Activated CD4-positive, alpha-beta memory T cell treated with anti-CD3 and anti-CD28 coated beads for 36 hours (primary cell): ENCODE results near the gene GRIN3B. TPM values are rescaled to one million over a fixed set of nuclear protein-coding genes. Genes with fewer than 3 reads are reported as not detected.

Experiments
- CTCF ChIA-PET: fragments of 350-600 bp; sonication (Branson Sonifier 250); formaldehyde crosslinking; loops from one replicate; lab custom pipeline; 2021; ENCODE audit warnings: antibody characterized with exemption, inconsistent platforms; lab: Charles Lee
- POLR2A ChIA-PET: fragments of 350-600 bp; sonication (Branson Sonifier 250); formaldehyde crosslinking; loops from one replicate; lab custom pipeline; 2021; ENCODE audit warnings: antibody characterized with exemption; lab: Charles Lee
- DNase-seq: peaks from one replicate; pipeline ENCODE4 v3.0.0-alpha.2; 2020
- H3K27ac Mint-ChIP-seq: one replicate; pipeline ENCODE4 v1.8.0; 2021; ENCODE audit warnings: mixed read lengths
- H3K27me3 Mint-ChIP-seq: one replicate; pipeline ENCODE4 v1.8.0; 2021; ENCODE audit warnings: mixed read lengths
- H3K36me3 Mint-ChIP-seq: one replicate; pipeline ENCODE4 v1.8.0; 2021; ENCODE audit warnings: mixed read lengths
- H3K4me1 Mint-ChIP-seq: one replicate; pipeline ENCODE4 v1.8.0; 2021; ENCODE audit warnings: low read depth, mixed read lengths
- H3K4me3 Mint-ChIP-seq: one replicate; pipeline ENCODE4 v1.8.0; 2021; ENCODE audit warnings: mild to moderate bottlenecking, mixed read lengths
- H3K9me3 Mint-ChIP-seq: one replicate; pipeline ENCODE4 v1.8.0; 2021; ENCODE audit warnings: mixed read lengths
- intact Hi-C: fragments of 100-400 bp; cut with micrococcal nuclease; formaldehyde crosslinking; loops from one replicate; pipeline ENCODE4 v1.15.1; 2023
- total RNA-seq, 2 experiments: library from RNA; stranded (reverse); gene quantifications; one replicate each; pipeline ENCODE4 v1.2.3, GENCODE V29; 2021

GRIN3B gene
- total RNA-seq, 2 experiments from 2014 or later, result not detected

DNA sequence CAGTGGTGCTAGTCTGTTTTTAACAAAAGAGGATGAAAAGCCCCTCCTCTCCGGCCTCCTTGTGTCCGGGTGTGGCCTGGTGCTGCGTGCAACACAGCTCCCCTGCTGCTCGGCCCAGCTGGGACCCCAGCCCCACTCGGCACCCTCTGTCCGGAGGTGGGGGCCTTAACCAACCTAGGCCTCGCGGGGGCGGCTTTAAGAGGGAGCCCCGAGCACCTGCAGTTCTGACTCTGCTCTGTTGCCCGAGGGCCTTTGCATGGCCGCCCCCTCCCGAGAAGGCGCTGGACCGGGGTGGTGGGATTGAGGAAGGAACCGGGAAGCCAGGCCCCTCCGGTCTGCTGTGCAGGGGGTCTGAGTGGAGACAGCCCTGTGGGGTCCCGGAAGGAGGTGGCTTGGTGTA lies 5.7 kb upstream of the GRIN3B start:
- H3K4me3 Mint-ChIP-seq, result no peak overlapping the region
- DNase-seq, result no peak
- no peak overlapping the region for H3K27ac Mint-ChIP-seq
- peaks cover 10% of the 10 kb centered on the region for H3K4me1 Mint-ChIP-seq
- POLR2A ChIA-PET, result no interaction called here
- no peaks in the 10 kb centered on the region for H3K9me3 Mint-ChIP-seq
- H3K27me3 Mint-ChIP-seq, result peaks cover 21% of the 10 kb centered on the region
- H3K36me3 Mint-ChIP-seq, result peaks cover 9% of the 10 kb centered on the region
- intact Hi-C loops, result no loop called here
- CTCF ChIA-PET, result no interaction called here

DNA sequence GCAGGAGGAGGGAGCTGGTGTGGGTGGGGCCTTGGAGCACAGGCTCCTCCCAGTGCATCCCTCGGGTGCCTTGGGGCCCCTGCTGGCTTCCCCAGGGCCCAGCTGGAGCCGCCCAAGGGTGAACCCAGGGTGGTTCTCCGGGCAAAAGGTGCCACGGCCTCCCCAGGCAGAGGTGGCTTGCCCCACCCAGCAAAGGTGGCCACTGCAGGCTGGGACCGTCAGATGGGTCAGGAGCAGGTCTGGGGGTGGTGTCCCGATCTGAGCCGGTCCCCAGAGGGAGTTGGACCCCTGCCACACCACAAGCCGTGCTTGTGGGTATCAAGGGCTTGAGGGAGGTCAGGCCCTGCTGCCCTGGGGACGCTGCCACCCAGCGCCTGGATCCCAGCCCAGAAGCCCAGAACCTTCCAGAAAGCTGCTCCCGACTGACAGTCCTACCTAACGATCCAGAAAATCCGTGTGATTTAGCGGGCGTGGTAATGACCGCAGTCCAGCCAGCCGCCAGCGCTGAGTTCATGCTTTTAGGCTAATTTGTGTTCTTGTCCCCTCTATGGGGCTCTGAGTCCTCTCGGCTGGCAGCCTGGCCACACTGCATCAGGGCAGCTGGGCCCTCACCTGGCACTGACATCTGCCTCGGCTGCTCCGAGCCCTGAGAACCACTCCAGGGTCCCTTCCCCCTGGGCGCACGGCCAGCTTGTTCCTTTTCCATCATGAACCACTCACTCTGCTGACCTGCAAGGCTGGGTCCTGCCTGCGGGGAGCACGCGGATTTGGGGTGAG lies 5.0 kb upstream of the GRIN3B start:
- Mint-ChIP-seq H3K4me1 (peaks cover 10% of the 10 kb centered on the region), H3K27ac (no peak overlapping the region), H3K36me3 (peaks cover 9% of the 10 kb centered on the region), H3K9me3 (no peaks in the 10 kb centered on the region), H3K4me3 (no peak overlapping the region), H3K27me3 (peaks cover 23% of the 10 kb centered on the region)
- ChIA-PET CTCF (interaction anchor here (0.9 kb wide), 1 partner anchor 274 kb away, joined by 3 read pairs; the partner anchor contains the start of gene CIRBP), POLR2A (interaction anchor here (0.6 to 1.0 kb wide), 2 partner anchors 11 to 295 kb away, joined by 3 to 4 read pairs; partner anchors contain the start of gene WDR18)
- no peak for DNase-seq
- intact Hi-C loops, result no loop called here

DNA sequence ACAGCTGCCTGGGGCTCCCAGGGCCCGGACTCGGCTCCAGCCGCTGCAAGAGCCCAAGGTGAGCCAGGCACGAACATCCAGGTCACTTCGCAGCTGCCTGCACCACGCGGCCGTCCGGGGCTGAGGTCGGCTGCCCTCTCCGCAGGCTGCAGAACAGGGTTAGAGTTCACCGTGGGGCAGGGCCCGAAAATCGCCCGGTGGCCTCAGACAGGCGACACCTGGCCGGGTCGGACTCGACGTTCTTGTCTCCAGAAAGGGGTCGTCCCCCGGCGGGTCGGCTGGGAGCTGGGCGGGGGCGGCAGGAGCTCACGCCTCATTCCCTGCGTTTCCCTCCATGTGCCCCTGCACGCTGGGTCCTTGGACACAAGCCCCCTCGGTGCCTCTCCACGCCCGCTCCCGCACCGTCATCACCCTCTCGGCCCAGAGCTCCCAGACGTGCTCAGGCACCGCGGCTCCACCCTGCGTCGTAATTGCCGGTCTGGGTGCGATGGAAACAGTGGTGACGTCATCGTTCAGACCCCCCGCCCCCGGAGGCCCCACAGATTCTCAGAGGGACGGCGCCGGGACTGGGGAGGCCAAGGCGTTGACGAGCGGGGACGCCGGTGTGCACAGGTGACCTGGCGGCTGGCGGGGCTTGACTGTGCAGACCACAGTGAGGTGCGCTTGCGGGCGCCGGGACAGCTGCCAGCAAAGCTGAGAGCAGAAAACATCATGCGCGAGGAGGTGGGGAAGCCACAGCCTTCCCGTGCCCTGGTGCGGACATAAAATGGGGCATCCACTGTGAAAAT lies 4.0 kb upstream of the GRIN3B start:
- Mint-ChIP-seq H3K27ac (peak overlapping the region; percentile 8), H3K4me1 (peaks cover 12% of the 10 kb centered on the region), H3K36me3 (peaks cover 6% of the 10 kb centered on the region), H3K9me3 (no peaks in the 10 kb centered on the region), H3K4me3 (peak overlapping the region; percentile 46), H3K27me3 (peaks cover 26% of the 10 kb centered on the region)
- intact Hi-C loops, result no loop called here
- POLR2A ChIA-PET, result interaction anchor here (0.5 to 1.0 kb wide), 2 partner anchors 12 to 51 kb away, joined by 3 to 4 read pairs; partner anchors contain the start of gene WDR18
- peak; percentile 82 for DNase-seq
- CTCF ChIA-PET, result interaction anchor here (0.5 to 2.8 kb wide), 4 partner anchors 99 to 316 kb away, joined by 3 to 8 read pairs (median 3); partner anchors contain the start of genes CIRBP and POLR2E

DNA sequence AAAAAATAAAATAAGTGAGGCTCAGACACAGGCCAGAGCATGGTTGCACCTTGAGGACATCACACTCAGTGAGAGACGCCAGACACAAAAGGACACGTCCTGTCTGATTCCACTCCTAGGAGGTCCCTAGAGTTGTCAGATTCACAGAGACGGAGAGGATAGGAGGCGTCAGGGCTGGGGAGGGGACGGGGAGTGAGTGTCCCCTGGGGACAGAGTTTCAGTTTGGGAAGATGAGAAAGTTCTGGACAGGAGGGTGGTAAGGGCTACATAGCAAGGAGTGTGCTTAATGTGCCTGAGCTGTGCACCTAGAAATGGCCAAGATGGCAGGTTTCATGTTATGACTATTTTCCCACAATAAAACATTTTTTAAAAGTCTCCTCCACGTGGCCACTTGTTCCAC lies 2.2 kb upstream of the GRIN3B start:
- Mint-ChIP-seq H3K27ac (peak overlapping the region; percentile 3), H3K4me1 (peaks cover 15% of the 10 kb centered on the region), H3K9me3 (no peaks in the 10 kb centered on the region), H3K36me3 (peaks cover 3% of the 10 kb centered on the region), H3K4me3 (no peak overlapping the region), H3K27me3 (peaks cover 31% of the 10 kb centered on the region)
- ChIA-PET CTCF (interaction anchor here (1.2 to 2.8 kb wide), 2 partner anchors 9 to 135 kb away, joined by 3 to 8 read pairs; no protein-coding TSS in a partner anchor), POLR2A (no interaction called here)
- no peak for DNase-seq
- intact Hi-C loops, result no loop called here

DNA sequence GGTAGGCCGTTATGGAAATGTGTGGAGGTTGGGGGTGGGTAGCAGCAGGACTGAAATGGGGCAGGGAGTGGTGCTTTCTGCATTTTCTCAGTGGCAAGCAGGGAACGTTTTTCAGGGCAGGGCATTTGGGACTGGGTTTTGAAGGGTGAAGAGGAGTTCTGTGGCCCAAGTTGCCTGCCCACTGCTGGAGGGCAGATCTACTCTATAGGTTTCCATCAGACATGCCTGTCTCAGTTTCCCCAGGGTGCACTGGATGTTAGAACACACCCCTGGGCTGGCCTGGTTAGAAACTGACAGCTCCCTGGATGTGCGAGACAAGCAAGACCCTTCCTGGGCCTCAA lies 870 bp upstream of the GRIN3B start:
- ChIA-PET POLR2A (interaction anchor here (1.2 kb wide), 1 partner anchor 16 kb away, joined by 3 read pairs; no protein-coding TSS in a partner anchor), CTCF (interaction anchor here (1.2 to 1.5 kb wide), 2 partner anchors 10 to 15 kb away, joined by 3 read pairs; partner anchors contain the start of gene WDR18)
- intact Hi-C loops, result no loop called here
- no peak for DNase-seq
- H3K4me3 Mint-ChIP-seq, result no peak overlapping the region
- H3K27ac Mint-ChIP-seq, result no peak overlapping the region
- H3K36me3 Mint-ChIP-seq, result peaks cover 3% of the 10 kb centered on the region
- H3K9me3 Mint-ChIP-seq, result no peaks in the 10 kb centered on the region
- H3K4me1 Mint-ChIP-seq, result peaks cover 15% of the 10 kb centered on the region
- peaks cover 31% of the 10 kb centered on the region for H3K27me3 Mint-ChIP-seq

DNA sequence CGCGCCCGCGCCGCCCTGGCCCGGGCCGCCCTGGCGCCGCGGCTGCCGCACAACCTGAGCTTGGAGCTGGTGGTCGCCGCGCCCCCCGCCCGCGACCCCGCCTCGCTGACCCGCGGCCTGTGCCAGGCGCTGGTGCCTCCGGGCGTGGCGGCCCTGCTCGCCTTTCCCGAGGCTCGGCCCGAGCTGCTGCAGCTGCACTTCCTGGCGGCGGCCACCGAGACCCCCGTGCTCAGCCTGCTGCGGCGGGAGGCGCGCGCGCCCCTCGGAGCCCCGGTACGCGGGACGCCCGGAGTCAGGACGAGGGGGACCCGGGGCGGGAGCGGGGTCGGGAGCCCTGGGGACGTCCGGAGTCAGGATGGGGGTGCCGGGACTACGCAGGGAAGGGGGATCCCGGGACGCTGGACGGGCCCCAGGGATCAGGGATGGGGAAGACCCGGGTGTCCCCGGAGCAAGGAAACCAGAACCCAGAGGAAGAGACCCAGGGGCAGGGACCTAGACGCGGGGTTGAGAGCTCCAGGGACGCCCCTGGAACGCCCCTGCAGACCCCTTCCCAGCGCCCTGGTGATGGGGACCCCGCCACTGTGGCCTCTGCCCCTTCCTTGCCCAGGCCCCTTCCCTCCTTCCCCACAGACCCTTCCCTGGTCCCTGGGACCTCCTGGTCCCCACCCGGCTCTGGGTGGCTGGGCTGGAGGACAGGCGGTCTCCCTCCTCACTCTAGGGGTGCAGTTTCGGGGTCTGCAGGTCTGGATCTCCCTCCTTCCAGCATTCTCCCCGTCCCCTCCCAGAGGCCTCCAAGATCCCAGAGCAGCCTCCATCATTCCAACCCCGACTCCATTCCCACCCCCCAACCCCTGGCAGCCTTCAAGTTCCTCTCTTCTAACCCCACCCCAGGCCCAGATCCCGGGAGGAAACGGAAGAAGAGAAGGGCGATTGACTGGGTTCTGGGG lies 645 bp downstream of the GRIN3B start:
- no peak for DNase-seq
- peaks cover 3% of the 10 kb centered on the region for H3K36me3 Mint-ChIP-seq
- H3K9me3 Mint-ChIP-seq, result no peaks in the 10 kb centered on the region
- intact Hi-C loops, result loop anchor here (1.0 to 2.0 kb wide), 3 partner anchors 20 to 240 kb away; partner anchors contain the start of genes ATP5F1D, RNU6-2 and TMEM259
- ChIA-PET CTCF (interaction anchor here (0.5 to 1.6 kb wide), 8 partner anchors 24 to 243 kb away, joined by 3 to 6 read pairs (median 3); partner anchors contain the start of gene CFD), POLR2A (interaction anchor here (0.9 to 1.0 kb wide), 2 partner anchors 12 to 79 kb away, joined by 3 read pairs; no protein-coding TSS in a partner anchor)
- H3K27me3 Mint-ChIP-seq, result peaks cover 31% of the 10 kb centered on the region
- no peak overlapping the region for H3K4me3 Mint-ChIP-seq
- no peak overlapping the region for H3K27ac Mint-ChIP-seq
- H3K4me1 Mint-ChIP-seq, result peaks cover 15% of the 10 kb centered on the region

DNA sequence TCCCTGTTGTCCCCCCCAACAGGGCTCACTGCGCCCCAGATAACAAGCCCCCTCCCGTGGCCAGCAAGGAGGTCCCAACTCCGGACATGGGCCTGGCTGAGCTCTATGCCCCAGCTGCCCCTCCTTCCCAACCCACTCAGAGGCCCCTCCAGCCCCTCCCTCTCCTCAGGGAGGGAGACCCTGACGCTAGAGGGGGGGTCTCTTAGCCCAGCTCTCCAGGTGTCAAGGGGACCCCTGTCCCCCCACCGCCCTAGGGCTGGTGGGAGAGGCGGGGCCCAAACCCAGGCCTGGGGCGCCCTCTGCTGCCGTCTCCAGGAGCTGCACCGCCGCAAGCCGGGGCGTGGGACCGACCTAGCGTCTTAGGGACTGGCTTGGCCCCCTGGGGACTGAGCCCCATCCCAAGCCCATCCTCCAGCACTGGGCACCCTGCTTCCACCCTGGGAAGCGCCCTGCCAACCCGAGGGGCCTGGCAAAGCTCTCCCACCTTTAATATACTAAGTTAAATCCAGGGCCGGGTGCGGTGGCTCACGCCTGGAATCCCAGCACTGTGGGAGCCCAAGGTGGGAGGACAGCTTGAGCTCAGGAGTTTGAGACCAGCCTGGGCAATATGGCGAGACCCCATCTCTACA lies 1.4 kb downstream of the GRIN3B start:
- Mint-ChIP-seq H3K4me1 (peaks cover 11% of the 10 kb centered on the region), H3K36me3 (no peaks in the 10 kb centered on the region), H3K27ac (no peak overlapping the region), H3K9me3 (no peaks in the 10 kb centered on the region), H3K4me3 (no peak overlapping the region), H3K27me3 (peaks cover 29% of the 10 kb centered on the region)
- ChIA-PET POLR2A (interaction anchor here (0.9 to 1.0 kb wide), 2 partner anchors 11 to 79 kb away, joined by 3 read pairs; no protein-coding TSS in a partner anchor), CTCF (interaction anchor here (0.7 to 1.6 kb wide), 6 partner anchors 23 to 242 kb away, joined by 3 to 6 read pairs (median 3); partner anchors contain the start of gene CFD)
- intact Hi-C loops, result loop anchor here (1.0 to 2.0 kb wide), 3 partner anchors 19 to 239 kb away; partner anchors contain the start of genes ATP5F1D, RNU6-2 and TMEM259
- peak; percentile 78 for DNase-seq

DNA sequence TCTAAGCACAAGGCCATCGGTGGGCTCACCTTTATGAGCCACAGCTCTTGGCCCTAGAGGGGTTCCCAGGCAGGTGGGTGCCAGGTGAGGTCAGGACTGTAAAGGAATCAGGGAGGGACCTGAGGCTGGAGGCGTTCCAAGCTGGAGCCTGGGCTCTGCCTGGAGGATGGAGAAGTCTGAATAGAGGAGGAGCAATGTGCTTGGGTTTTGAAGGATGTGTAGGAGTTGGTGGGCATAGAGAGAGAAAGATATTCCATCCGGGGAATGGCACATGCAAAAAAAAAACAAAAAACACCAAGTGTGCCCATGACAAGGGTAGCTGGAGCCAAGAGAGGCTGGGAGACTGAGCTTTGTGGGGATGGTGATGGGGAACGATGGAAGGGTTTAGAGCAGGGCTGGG lies 2.4 kb downstream of the GRIN3B start:
- ChIA-PET POLR2A (interaction anchor here (0.7 kb wide), 1 partner anchor 37 kb away, joined by 3 read pairs; no protein-coding TSS in a partner anchor), CTCF (interaction anchor here (0.5 to 1.0 kb wide), 2 partner anchors 88 to 146 kb away, joined by 3 read pairs; no protein-coding TSS in a partner anchor)
- Mint-ChIP-seq H3K4me3 (no peak overlapping the region), H3K4me1 (peaks cover 9% of the 10 kb centered on the region), H3K36me3 (no peaks in the 10 kb centered on the region), H3K27me3 (peaks cover 27% of the 10 kb centered on the region), H3K27ac (no peak overlapping the region), H3K9me3 (no peaks in the 10 kb centered on the region)
- intact Hi-C loops, result no loop called here
- no peak for DNase-seq

DNA sequence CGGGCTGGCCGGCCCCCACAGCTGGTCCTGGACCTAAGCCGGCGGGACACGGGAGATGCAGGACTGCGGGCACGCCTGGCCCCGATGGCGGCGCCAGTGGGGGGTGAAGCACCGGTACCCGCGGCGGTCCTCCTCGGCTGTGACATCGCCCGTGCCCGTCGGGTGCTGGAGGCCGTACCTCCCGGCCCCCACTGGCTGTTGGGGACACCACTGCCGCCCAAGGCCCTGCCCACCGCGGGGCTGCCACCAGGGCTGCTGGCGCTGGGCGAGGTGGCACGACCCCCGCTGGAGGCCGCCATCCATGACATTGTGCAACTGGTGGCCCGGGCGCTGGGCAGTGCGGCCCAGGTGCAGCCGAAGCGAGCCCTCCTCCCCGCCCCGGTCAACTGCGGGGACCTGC lies 3.1 kb downstream of the GRIN3B start:
- peaks cover 21% of the 10 kb centered on the region for H3K27me3 Mint-ChIP-seq
- peaks cover under 1% of the 10 kb centered on the region for H3K36me3 Mint-ChIP-seq
- H3K4me3 Mint-ChIP-seq, result no peak overlapping the region
- no peak overlapping the region for H3K27ac Mint-ChIP-seq
- H3K9me3 Mint-ChIP-seq, result no peaks in the 10 kb centered on the region
- ChIA-PET CTCF (interaction anchor here (1.0 kb wide), 1 partner anchor 147 kb away, joined by 3 read pairs; no protein-coding TSS in a partner anchor), POLR2A (no interaction called here)
- intact Hi-C loops, result no loop called here
- no peak for DNase-seq
- H3K4me1 Mint-ChIP-seq, result peaks cover 5% of the 10 kb centered on the region

DNA sequence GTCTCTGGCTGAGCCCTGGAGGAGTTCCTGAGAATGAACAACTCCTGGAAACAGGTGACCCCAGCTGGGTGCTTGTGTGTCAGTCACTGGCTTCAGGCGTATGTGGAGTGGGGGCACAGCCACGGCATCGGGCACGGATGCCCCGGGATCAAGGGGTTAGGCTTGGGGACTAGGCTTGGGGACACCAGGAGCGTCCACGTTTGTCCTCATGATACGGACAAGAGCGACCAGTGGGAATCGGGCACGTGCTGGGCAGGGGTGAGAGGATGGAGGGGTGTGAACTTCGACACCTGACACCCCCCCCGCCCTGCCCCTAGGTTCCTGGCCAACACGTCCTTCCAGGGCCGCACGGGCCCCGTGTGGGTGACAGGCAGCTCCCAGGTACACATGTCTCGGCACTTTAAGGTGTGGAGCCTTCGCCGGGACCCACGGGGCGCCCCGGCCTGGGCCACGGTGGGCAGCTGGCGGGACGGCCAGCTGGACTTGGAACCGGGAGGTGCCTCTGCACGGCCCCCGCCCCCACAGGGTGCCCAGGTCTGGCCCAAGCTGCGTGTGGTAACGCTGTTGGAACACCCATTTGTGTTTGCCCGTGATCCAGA lies 4.1 kb downstream of the GRIN3B start:
- Mint-ChIP-seq H3K27me3 (peaks cover 13% of the 10 kb centered on the region), H3K4me1 (peaks cover 5% of the 10 kb centered on the region), H3K36me3 (peaks cover 2% of the 10 kb centered on the region), H3K27ac (no peak overlapping the region), H3K4me3 (no peak overlapping the region), H3K9me3 (no peaks in the 10 kb centered on the region)
- DNase-seq, result no peak
- intact Hi-C loops, result no loop called here
- ChIA-PET CTCF (no interaction called here), POLR2A (no interaction called here)
